GM19455 (cell line): ENCODE results near the gene DTNA.

Experiments
- ATAC-seq: cut with Tn5 transposase; IDR thresholded peaks from one replicate; pipeline ENCODE4 v1.9.1; 2021; ENCODE audit not compliant: unreplicated experiment

DTNA gene

DNA sequence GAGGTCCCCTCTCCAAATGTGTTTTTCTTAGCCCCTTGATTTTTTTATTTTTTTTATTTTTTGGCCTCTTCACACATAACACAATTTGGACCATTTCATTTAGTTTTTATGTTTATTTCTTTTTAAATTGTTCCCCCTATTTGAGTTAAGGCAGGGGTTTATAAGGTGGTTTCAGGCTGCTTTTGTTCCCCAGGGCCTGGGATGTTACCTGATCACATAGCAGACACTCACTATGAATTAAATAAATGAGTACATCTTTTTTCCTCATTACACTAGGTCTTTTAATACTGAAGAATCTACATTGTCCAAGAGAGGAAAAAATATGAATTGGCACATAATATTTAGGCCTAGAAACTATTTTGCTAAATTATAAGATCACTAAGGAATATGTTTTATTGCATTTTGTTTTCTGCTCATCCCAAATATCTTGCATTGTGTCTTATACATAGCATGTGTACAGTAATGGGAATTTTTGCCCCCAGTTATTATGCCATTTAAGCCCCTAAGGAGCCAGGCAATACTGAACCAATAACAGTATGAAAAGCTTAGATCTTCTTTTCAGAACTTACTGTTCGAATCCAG is 218.7 kb downstream of the DTNA start:
- no peak for ATAC-seq

DNA sequence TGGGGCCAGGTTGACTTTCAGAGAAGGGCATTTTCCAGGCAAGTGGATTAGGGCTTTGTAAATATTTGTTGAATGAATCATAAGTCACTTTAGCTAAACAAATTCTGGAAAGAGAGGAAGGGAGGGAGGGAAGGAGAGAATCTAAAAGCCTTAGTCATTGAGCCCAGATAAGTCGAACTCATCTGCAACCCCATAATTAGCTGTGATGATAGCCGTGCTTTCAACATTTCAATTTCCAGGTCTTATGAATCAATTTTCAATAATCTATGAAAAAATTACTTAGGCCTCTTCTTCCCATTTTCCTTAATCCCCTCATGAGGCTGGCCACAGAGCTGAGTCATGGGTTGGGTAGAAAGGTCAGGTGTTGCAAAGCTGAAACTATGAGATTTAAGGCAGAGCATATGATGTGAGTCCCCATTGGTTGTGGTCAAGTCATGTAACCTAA is 219.3 kb downstream of the DTNA start:
- no peak for ATAC-seq

DNA sequence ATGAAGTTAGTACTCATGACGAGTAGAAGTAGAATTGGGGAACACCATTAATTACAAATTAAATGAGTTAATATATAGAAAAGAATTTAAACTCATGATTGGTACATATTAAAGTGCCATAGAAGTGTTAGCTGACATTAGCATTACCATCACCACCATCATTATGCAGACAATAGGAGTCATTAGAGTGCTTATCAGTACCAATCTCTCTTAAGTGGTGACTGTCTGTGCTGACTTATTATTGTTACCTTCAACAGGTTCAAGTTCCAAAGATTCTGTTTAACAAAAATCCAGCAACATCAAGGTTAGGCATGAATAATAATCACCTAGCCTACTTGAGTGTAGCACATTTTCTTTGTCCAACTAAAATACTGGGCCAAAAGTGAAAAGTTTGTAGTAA is 222.3 kb downstream of the DTNA start:
- no peak for ATAC-seq

DNA sequence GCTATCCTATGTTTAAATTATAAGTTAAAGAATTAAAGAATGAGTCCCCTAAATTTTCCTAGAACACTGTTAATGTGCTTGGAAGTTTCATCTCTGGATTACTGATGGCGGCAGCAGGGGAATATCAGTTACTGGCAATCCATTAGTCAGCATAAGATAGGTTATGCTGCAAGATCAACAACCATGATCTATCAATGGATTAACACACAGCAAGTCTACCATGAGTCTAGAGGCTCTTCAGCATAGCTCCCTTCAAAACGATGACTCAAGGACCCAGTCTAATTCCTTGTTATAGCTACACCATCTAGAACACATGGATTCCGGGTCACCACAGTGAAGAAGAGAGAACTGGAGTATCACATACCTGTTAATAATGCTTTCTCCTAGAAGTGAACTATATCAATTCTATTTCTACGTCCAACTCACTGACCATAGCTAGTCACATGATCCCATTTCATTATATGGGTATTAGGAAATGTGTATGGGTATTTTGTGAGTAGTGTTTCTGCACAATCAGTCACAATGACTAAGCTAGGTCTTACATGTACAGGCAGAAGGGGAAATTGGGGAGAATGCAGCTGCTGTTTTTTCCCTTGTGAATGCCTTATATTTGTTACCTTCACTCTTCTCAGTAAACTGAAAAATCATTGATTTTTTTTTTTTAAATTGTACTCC is 222.8 kb downstream of the DTNA start:
- no peak for ATAC-seq

DNA sequence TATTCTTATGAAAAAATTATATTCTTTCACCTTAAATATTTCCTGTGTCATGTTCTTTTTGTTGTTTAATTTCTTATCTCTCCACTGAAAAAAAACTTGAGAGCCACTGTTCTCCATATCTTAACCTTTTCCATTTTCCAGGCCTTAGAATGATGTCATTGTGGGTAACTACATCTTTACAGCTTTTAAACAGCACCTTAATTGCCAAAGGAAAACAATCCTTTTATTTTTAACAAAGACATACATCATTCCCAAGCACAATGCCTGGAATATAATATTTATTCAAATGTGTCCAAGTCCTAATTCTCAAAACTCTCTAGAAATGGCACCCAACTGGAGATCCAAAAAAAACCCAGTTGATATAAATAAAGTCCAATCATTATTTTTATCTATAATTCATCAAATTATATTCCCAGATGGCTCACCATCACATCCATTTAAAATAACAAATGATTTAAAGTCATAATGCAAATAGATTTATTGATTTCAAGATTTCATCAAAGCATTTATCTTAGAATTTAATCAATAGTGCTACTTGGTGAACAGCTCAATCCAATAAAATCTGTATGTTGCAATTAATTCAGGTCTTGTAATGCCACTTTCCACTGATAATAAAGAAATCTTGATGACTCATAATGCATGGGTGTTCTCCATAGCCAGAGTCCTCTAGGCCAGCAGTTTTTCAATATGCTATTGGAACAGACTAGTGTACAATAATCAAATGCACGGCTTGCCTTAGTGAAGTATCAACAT is 224.0 kb downstream of the DTNA start:
- no peak for ATAC-seq

DNA sequence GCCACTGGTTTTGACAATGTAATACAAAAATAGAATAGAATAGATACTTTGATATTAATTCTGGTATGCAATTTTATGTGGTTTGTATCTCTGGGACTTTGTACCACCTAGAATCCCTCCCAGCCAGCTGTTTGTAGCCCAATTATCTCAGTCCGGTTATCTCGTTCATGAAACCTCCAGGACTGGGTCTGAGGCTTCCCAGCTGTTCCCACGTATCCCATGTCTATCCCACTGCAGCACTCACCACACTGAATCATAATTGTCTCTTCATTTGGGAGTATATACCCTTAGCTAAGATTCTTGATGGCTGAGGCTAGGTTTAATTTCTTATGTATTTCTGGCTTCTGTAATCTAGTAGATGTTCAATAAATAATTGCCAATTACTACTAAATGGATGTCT is 226.7 kb downstream of the DTNA start:
- no peak for ATAC-seq

DNA sequence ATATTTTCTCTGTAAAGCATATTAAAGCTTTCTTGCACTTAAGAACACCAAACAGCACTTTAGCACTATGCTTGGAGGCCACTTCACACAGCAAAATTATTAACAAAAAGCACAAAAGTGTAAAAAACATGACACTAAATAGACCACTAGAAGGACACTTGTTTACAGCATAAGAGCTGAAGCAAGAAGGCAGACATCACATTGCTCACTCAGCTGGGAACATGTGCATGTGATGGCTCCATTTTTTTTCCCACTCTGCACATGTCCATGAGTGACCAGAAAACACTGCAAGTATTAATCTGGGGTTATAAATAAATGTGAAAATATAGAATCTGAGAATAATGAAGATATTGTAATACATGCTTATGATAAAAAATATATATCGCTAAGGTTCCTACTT is 228.0 kb downstream of the DTNA start:
- ATAC-seq: no peak
